BJ (cell line): ENCODE results near the gene UBAC1. TPM values are rescaled to one million over a fixed set of nuclear protein-coding genes. Genes with fewer than 3 reads are reported as not detected.

ENCODE experiments used
- CTCF ChIA-PET: fragments of 350-600 bp; formaldehyde crosslinking; extraction: SDS; loops from one replicate; lab custom pipeline; 2021; ENCODE audit warnings: antibody characterized with exemption, inconsistent platforms; lab: Yijun Ruan, JAX
- POLR2A ChIA-PET: fragments of 300-600 bp; sonication (Branson Sonifier 250); formaldehyde crosslinking; extraction: SDS; loops from one replicate; lab custom pipeline; 2021; ENCODE audit warnings: antibody characterized with exemption; lab: Charles Lee
- DNase-seq: peaks from one replicate; pipeline ENCODE4 v3.0.0-alpha.2; 2011; ENCODE audit warnings: low read depth
- H3K27me3 ChIP-seq: 2 replicates; pipeline ENCODE4 v1.6.0; 2011; ENCODE audit warnings: low read length; ENCODE audit not compliant: control insufficient read depth, insufficient read depth
- H3K36me3 ChIP-seq: 2 replicates; pipeline ENCODE4 v1.5.1; 2011; ENCODE audit warnings: low read length; ENCODE audit not compliant: control insufficient read depth, insufficient read depth
- H3K4me3 ChIP-seq: 2 replicates; pipeline ENCODE4 v1.5.1; 2011; ENCODE audit warnings: low read depth, mild to moderate bottlenecking, control low read depth, low read length
- polyA plus RNA-seq: library from polyadenylated mRNA; depleted of rRNA; stranded (reverse); fragments of >200 nt; gene quantifications from 2 replicates; pipeline ENCODE4 v1.2.3, GENCODE V29; 2011
- TF ChIP-seq, protein P1 (sequence below): IDR thresholded peaks from 2 replicates; pipeline ENCODE4 v1.5.1; 2011; ENCODE audit warnings: low read depth, mild to moderate bottlenecking, control low read depth, inconsistent platforms, low read length, moderate library complexity; ENCODE audit not compliant: insufficient read depth

UBAC1 gene
- polyA plus RNA-seq, 1 experiment = 50.2 TPM

DNA sequence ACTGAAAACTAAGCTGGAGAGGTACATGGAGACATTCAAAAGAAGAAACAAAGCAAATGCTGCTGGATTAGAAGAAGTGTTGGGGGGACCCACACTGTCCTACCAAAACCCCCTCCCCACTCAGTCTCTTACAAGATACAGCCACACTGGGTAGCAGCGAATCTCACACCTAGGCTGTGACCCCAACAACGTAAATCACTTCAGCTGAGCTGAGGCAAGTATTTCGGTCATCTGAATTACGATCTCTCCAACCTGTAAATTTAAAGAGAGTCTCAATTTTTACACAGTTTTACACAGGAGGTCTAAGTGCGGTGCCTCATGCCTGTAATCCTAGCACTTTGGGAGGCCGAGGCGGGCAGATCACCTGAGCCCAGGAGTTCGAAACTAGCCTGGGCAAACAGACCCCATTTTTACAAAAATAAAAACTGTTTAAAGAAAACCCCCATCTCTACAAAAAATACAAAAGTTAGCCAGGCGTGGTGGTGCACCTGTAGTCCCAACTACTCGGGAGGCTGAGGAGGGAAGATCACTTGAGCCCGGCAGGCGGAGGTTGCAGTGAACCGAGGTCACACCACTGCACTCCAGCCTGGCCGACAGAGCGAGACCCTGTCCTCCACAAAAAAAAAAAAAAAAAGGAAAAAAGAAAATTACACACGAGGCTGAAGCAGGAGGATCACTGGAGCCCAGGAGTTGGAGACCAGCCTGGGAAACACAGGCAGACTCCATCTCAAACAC, 57.2 kb downstream of the UBAC1 start:
- no peak for DNase-seq
- no peaks in the 10 kb centered on the region for H3K27me3 ChIP-seq
- CTCF ChIA-PET = no interaction called here
- TF ChIP-seq, protein P1, sequence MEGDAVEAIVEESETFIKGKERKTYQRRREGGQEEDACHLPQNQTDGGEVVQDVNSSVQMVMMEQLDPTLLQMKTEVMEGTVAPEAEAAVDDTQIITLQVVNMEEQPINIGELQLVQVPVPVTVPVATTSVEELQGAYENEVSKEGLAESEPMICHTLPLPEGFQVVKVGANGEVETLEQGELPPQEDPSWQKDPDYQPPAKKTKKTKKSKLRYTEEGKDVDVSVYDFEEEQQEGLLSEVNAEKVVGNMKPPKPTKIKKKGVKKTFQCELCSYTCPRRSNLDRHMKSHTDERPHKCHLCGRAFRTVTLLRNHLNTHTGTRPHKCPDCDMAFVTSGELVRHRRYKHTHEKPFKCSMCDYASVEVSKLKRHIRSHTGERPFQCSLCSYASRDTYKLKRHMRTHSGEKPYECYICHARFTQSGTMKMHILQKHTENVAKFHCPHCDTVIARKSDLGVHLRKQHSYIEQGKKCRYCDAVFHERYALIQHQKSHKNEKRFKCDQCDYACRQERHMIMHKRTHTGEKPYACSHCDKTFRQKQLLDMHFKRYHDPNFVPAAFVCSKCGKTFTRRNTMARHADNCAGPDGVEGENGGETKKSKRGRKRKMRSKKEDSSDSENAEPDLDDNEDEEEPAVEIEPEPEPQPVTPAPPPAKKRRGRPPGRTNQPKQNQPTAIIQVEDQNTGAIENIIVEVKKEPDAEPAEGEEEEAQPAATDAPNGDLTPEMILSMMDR = no peak
- H3K4me3 ChIP-seq = no peak overlapping the region
- POLR2A ChIA-PET = no interaction called here
- H3K36me3 ChIP-seq = no peaks in the 10 kb centered on the region

DNA sequence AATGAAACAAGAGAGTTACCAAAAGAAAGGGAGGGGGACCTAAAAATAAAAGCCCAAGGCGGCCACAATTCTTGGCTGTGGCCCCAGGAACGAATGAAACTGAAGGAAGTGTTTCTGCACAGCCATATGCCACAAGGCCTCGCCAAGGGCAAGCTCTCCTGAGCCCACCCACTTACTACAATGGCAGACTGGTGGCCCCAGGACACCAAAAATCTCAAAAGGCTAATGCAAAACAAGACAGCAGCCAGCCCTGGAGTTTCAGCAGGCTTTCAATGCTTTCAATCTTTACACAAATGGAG, 57.9 kb downstream of the UBAC1 start:
- ChIA-PET POLR2A (no interaction called here), CTCF (no interaction called here)
- no peak for DNase-seq
- no peaks in the 10 kb centered on the region for H3K27me3 ChIP-seq
- no peaks in the 10 kb centered on the region for H3K36me3 ChIP-seq
- no peak overlapping the region for H3K4me3 ChIP-seq
- TF ChIP-seq, protein P1 = no peak

DNA sequence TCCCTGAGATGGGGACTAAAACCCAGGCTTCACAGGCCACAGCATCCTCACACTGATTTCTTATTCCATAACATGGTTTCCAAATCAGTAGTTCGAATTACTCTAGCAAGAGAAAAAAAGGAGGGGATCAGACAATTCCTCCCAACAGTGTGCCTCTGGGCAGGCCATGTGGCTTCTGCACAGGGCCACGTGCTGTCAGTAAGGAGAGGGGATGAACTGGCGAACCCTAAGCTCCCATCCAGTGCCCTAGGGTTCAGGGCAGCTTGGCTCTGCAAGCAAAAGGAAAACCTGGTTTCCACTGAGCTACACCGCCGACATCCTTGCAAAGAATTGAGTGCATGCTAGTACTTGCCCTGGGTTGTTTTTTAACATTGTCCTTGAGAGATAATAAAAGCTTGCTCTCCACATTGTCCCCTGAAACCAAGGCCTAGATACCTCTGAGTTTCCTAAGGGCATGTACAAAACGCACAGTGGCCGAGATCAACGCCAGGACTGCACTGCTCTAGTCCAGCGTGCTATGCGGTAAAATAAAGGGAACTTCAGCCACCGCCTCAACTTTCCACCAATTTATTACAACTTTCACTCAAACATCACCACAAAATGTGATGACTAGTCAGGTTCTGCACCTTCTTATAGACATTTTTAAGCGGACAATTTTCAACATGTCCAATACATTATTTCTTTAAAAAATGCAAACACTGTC, 58.4 kb downstream of the UBAC1 start:
- CTCF ChIA-PET = no interaction called here
- Histone ChIP-seq H3K27me3 (no peaks in the 10 kb centered on the region), H3K4me3 (no peak overlapping the region), H3K36me3 (no peaks in the 10 kb centered on the region)
- TF ChIP-seq, protein P1 = no peak
- POLR2A ChIA-PET = no interaction called here
- no peak for DNase-seq

DNA sequence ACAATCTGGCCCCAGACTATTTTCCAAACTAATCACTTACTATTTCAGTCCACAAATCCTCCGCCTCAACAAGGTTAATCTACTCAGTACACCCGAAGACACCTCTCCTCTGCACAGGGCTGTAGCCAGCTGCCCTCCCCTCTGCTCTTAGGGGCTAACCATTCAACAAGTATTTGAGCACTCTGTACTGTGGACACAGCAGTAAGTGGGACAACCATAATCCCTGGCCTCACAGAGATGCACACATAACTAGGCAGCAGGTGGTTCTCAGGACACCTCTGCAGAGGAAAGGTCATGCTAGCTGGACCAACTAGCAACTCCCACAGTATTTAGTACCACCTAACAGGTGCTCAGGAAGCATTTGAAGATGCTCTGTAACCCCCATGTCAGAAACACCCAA, 59.3 kb downstream of the UBAC1 start:
- Histone ChIP-seq H3K27me3 (no peaks in the 10 kb centered on the region), H3K36me3 (no peaks in the 10 kb centered on the region), H3K4me3 (no peak overlapping the region)
- TF ChIP-seq, protein P1 = no peak
- ChIA-PET POLR2A (no interaction called here), CTCF (interaction anchor here (1.3 kb wide), 2 partner anchors 15 to 66 kb away, joined by 3 read pairs; no protein-coding TSS in a partner anchor)
- no peak for DNase-seq

DNA sequence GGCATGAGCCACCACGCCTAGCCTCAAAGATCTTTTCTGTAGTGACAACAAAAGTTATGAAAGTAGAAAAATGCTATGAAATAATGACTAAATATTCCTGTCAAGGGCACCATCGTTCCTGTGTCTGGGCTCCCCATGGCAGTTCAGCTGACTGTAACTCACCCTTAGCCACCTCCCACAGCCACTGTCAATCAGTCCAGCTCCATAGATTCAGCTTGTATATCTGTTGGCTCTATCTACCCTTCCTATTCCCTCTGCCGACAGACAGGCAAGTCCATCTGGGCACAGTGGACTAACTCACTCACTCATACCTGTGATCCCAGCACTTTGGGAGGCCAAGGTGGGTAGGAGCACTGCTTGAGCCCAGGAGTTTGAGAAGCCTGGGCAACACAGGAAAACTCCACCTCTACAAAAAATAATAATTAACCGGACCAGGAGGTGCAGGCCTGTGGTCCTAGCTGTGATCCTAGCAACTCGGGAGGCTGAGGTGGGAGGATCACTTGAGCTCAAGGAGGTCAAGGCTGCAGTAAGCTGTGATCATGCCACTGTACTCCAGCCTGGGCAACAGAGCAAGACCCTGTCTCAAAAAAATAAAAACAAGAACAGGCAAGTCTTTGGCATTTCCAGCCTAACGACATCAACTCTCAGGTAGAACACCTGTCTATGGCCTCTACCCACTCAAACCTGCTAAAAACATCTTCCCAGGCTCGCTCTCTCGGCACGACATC, 60.0 kb downstream of the UBAC1 start:
- DNase-seq = no peak
- CTCF ChIA-PET = interaction anchor here (1.3 kb wide), 2 partner anchors 14 to 67 kb away, joined by 3 read pairs; no protein-coding TSS in a partner anchor
- H3K27me3 ChIP-seq = no peaks in the 10 kb centered on the region
- TF ChIP-seq, protein P1 = no peak
- POLR2A ChIA-PET = no interaction called here
- no peak overlapping the region for H3K4me3 ChIP-seq
- no peaks in the 10 kb centered on the region for H3K36me3 ChIP-seq
